H1 (cell line): ENCODE measurements around the gene MBD3. TPM values are rescaled to one million over a fixed set of nuclear protein-coding genes. Genes with fewer than 3 reads are reported as not detected.
A peak's percentile ranks its signal among the peaks of the same experiment; 100 is the strongest.

Experiments
- CTCF ChIA-PET: fragments of 300-600 bp; sonication (Branson Sonifier 250); formaldehyde crosslinking; loops from one replicate; lab custom pipeline; 2021; ENCODE audit not compliant: partially characterized antibody; lab: Charles Lee
- POLR2A ChIA-PET: fragments of 300-600 bp; sonication (Branson Sonifier 250); formaldehyde crosslinking; loops from one replicate; lab custom pipeline; 2021; ENCODE audit warnings: inconsistent platforms; ENCODE audit not compliant: partially characterized antibody; lab: Charles Lee
- DNase-seq, 2 experiments: peaks; one replicate each; pipeline versions ENCODE4 v3.0.0 to v3.0.0-alpha.2; 2010 to 2022; ENCODE audit warnings: low spot score in 2 of 2, low read depth in 1 of 2, mixed read lengths in 1 of 2
- FAIRE-seq: peaks from 2 replicates; lab custom pipeline; 2011; peaks lifted over from hg19 to GRCh38; lab: Jason Lieb, UNC
- H2AFZ ChIP-seq: 2 replicates; pipeline ENCODE4 v1.8.1; 2012; ENCODE audit warnings: low read length, inconsistent platforms
- H2AK5ac ChIP-seq: 2 replicates; pipeline ENCODE4 v1.6.1; 2013; ENCODE audit warnings: low read depth, low read length
- H2BK120ac ChIP-seq: replicated peaks from 2 replicates; pipeline ENCODE3; 2013; ENCODE audit warnings: low read depth, low read length, inconsistent platforms
- H2BK12ac ChIP-seq: 2 replicates; pipeline ENCODE4 v1.6.1; 2013; ENCODE audit warnings: low read depth, low read length
- H2BK15ac ChIP-seq: 2 replicates; pipeline ENCODE4 v1.6.1; 2013; ENCODE audit warnings: low read length
- H2BK20ac ChIP-seq: 2 replicates; pipeline ENCODE4 v1.6.1; 2013; ENCODE audit warnings: low read length
- H2BK5ac ChIP-seq: 2 replicates; pipeline ENCODE4 v1.6.1; 2013; ENCODE audit warnings: low read depth, low read length
- H3K14ac ChIP-seq: 2 replicates; pipeline ENCODE4 v1.6.1; 2013; ENCODE audit warnings: inconsistent platforms; ENCODE audit not compliant: insufficient read length
- H3K18ac ChIP-seq: 2 replicates; pipeline ENCODE4 v1.6.1; 2013; ENCODE audit warnings: low read length; ENCODE audit errors: extremely low read depth
- H3K23ac ChIP-seq: 2 replicates; pipeline ENCODE4 v1.6.1; 2013; ENCODE audit warnings: inconsistent platforms; ENCODE audit not compliant: insufficient read length
- H3K23me2 ChIP-seq: 2 replicates; pipeline ENCODE4 v1.6.1; 2013; ENCODE audit warnings: low read depth, low read length
- H3K27ac ChIP-seq: 2 replicates; pipeline ENCODE4 v1.6.1; 2011; ENCODE audit warnings: low read depth, low read length, inconsistent platforms
- H3K27me3 ChIP-seq, 4 experiments: replicated peaks in 1 of 4; 1 replicate in 1 of 4; 2 replicates in 3 of 4; pipeline versions ENCODE4 v1.6.1 to v1.8.1; 2011 to 2013; ENCODE audit warnings: low read length in 3 of 4, mild to moderate bottlenecking in 3 of 4, inconsistent platforms in 2 of 4, mixed read lengths in 2 of 4, moderate library complexity in 1 of 4; ENCODE audit not compliant: control insufficient read depth in 3 of 4, insufficient read depth in 3 of 4; ENCODE audit errors: extremely low read depth in 1 of 4
- H3K36me3 ChIP-seq, 4 experiments: 2 replicates each; pipeline versions ENCODE4 v1.6.1 to v1.8.1; 2011 to 2013; ENCODE audit warnings: mild to moderate bottlenecking in 4 of 4, low read length in 3 of 4, moderate library complexity in 2 of 4, control low read depth in 1 of 4, inconsistent platforms in 1 of 4; ENCODE audit not compliant: insufficient read depth in 4 of 4, control insufficient read depth in 2 of 4
- H3K4ac ChIP-seq: replicated peaks from 2 replicates; pipeline ENCODE3; 2013; ENCODE audit warnings: low read length, low read depth, mixed read lengths, inconsistent platforms; ENCODE audit not compliant: insufficient read length
- H3K4me1 ChIP-seq, 4 experiments: replicated peaks in 1 of 4; 1 replicate in 1 of 4; 2 replicates in 3 of 4; pipeline versions ENCODE4 v1.6.1 to v1.8.1; 2011 to 2013; ENCODE audit warnings: low read length in 3 of 4, inconsistent platforms in 2 of 4, mixed read lengths in 1 of 4; ENCODE audit not compliant: insufficient read depth in 4 of 4, control insufficient read depth in 3 of 4
- H3K4me2 ChIP-seq, 2 experiments: 2 replicates each; pipeline versions ENCODE4 v1.6.1 to v1.8.1; 2011 to 2013; ENCODE audit warnings: low read depth in 2 of 2, low read length in 2 of 2, control low read depth in 1 of 2, inconsistent platforms in 1 of 2, mild to moderate bottlenecking in 1 of 2; ENCODE audit not compliant: insufficient read depth in 1 of 2
- H3K4me3 ChIP-seq, 4 experiments: fragments of 200-600, 300-600 bp in 1 of 4; sonication (generic), shearing (Covaris generic), sonication (Bioruptor Twin) in 1 of 4; 2 replicates each; pipeline versions ENCODE4 v1.5.1 to v1.8.1; 2011 to 2016; ENCODE audit warnings: low read length in 4 of 4, low read depth in 3 of 4, control low read depth in 2 of 4, inconsistent platforms in 2 of 4, mild to moderate bottlenecking in 2 of 4, mixed read lengths in 1 of 4, moderate library complexity in 1 of 4; ENCODE audit not compliant: insufficient read depth in 2 of 4; ENCODE audit errors: extremely low read depth in 1 of 4
- H3K56ac ChIP-seq: replicated peaks from 2 replicates; pipeline ENCODE3; 2013; ENCODE audit warnings: low read depth, mild to moderate bottlenecking, mixed read lengths, low read length, inconsistent platforms; ENCODE audit not compliant: insufficient read length
- H3K79me1 ChIP-seq: 2 replicates; pipeline ENCODE4 v1.6.1; 2013; ENCODE audit warnings: low read depth, low read length, control low read depth
- H3K79me2 ChIP-seq, 2 experiments: 2 replicates each; pipeline versions ENCODE4 v1.6.1 to v1.8.1; 2012 to 2013; ENCODE audit warnings: low read length in 2 of 2, mild to moderate bottlenecking in 2 of 2, inconsistent platforms in 1 of 2; ENCODE audit not compliant: insufficient read depth in 2 of 2, control insufficient read depth in 1 of 2
- H3K9ac ChIP-seq, 4 experiments: replicated peaks in 1 of 4; 1 replicate in 1 of 4; 2 replicates in 3 of 4; pipeline versions ENCODE4 v1.6.1 to v1.8.1; 2011 to 2013; ENCODE audit warnings: low read depth in 3 of 4, low read length in 3 of 4, control low read depth in 2 of 4, mild to moderate bottlenecking in 2 of 4, moderate library complexity in 2 of 4, inconsistent platforms in 1 of 4; ENCODE audit errors: extremely low read depth in 1 of 4
- H3K9me3 ChIP-seq, 2 experiments: 2 replicates each; pipeline versions ENCODE4 v1.6.1 to v1.8.1; 2012 to 2013; ENCODE audit warnings: mild to moderate bottlenecking in 2 of 2, moderate library complexity in 2 of 2, control low read depth in 1 of 2, inconsistent platforms in 1 of 2, low read depth in 1 of 2, low read length in 1 of 2, mixed read lengths in 1 of 2; ENCODE audit not compliant: insufficient read depth in 2 of 2
- H4K20me1 ChIP-seq, 2 experiments: replicated peaks in 1 of 2; 2 replicates each; pipeline versions ENCODE3 to v1.8.1; 2011 to 2013; ENCODE audit warnings: inconsistent platforms in 2 of 2, low read length in 2 of 2, mild to moderate bottlenecking in 1 of 2; ENCODE audit not compliant: insufficient read depth in 2 of 2, control insufficient read depth in 1 of 2
- H4K5ac ChIP-seq: 2 replicates; pipeline ENCODE4 v1.6.1; 2013; ENCODE audit warnings: low read length, low read depth, mixed read lengths, inconsistent platforms; ENCODE audit not compliant: insufficient read length
- H4K8ac ChIP-seq: 2 replicates; pipeline ENCODE4 v1.8.0; 2013; ENCODE audit warnings: mild to moderate bottlenecking, moderate library complexity, low read length, inconsistent platforms; ENCODE audit not compliant: insufficient read depth; ENCODE audit errors: extremely low read depth
- H4K91ac ChIP-seq: replicated peaks from 2 replicates; pipeline ENCODE3; 2013; ENCODE audit warnings: low read length, mixed read lengths, inconsistent platforms; ENCODE audit not compliant: insufficient read length
- BACH1 ChIP-seq: IDR thresholded peaks from 2 replicates; pipeline ENCODE4 v1.6.1; 2012; ENCODE audit warnings: low read length, improper control_type of control experiment
- CTCF ChIP-seq, 3 experiments: IDR thresholded peaks; 1 replicate in 2 of 3; 2 replicates in 1 of 3; pipeline versions ENCODE4 v1.5.1 to v1.6.1; 2011; ENCODE audit warnings: low read length in 3 of 3, mild to moderate bottlenecking in 3 of 3, inconsistent platforms in 2 of 3, low read depth in 1 of 3, moderate library complexity in 1 of 3; ENCODE audit not compliant: insufficient read depth in 1 of 3; ENCODE audit errors: control extremely low read depth in 1 of 3
- EGR1 ChIP-seq: IDR thresholded peaks from 2 replicates; pipeline ENCODE4 v1.6.1; 2011; ENCODE audit warnings: low read depth, low read length, borderline replicate concordance
- HDAC2 ChIP-seq, 2 experiments: fragments of 300-600 bp in 1 of 2; sonication (generic) in 1 of 2; IDR thresholded peaks; 2 replicates each; pipeline ENCODE4 v1.6.1; 2011 to 2012; ENCODE audit warnings: low read depth in 2 of 2, low read length in 2 of 2, mild to moderate bottlenecking in 2 of 2, moderate library complexity in 2 of 2, borderline replicate concordance in 1 of 2, inconsistent platforms in 1 of 2
- POLR2A ChIP-seq, 2 experiments: IDR thresholded peaks; 1 replicate in 1 of 2; 2 replicates in 1 of 2; pipeline ENCODE4 v1.6.1; 2011; ENCODE audit warnings: low read depth in 2 of 2, low read length in 2 of 2, mild to moderate bottlenecking in 2 of 2; ENCODE audit errors: control extremely low read depth in 1 of 2
- SIN3A ChIP-seq, 2 experiments: IDR thresholded peaks in 1 of 2; conservative IDR thresholded peaks in 1 of 2; 2 replicates each; pipeline ENCODE4 v1.6.1; 2011 to 2012; ENCODE audit warnings: low read length in 2 of 2, improper control_type of control experiment in 1 of 2, low read depth in 1 of 2, mild to moderate bottlenecking in 1 of 2
- SP2 ChIP-seq: IDR thresholded peaks from 2 replicates; pipeline ENCODE4 v1.6.1; 2012; ENCODE audit warnings: mild to moderate bottlenecking, low read length, inconsistent platforms
- SRF ChIP-seq: IDR thresholded peaks from 2 replicates; pipeline ENCODE4 v1.6.1; 2011; ENCODE audit warnings: mild to moderate bottlenecking, low read depth, low read length, moderate library complexity
- TCF12 ChIP-seq: IDR thresholded peaks from 2 replicates; pipeline ENCODE4 v1.6.1; 2011; ENCODE audit warnings: low read depth, mild to moderate bottlenecking, low read length
- YY1 ChIP-seq: IDR thresholded peaks from 2 replicates; pipeline ENCODE4 v1.6.1; 2011; ENCODE audit warnings: low read depth, mild to moderate bottlenecking, low read length
- WGBS, 2 experiments: shearing (Covaris generic) in 1 of 2; methylation state at CpG; one replicate each; pipeline versions ENCODE4 v1.1.6 to v1.1.7; 2013 to 2015; ENCODE audit warnings: low lambda C conversion rate in 2 of 2, mixed read lengths in 2 of 2, inconsistent platforms in 1 of 2, low coverage in 1 of 2, missing lambda C conversion rate in 1 of 2; ENCODE audit not compliant: insufficient replicate concordance in 2 of 2, insufficient coverage in 1 of 2, insufficient read length in 1 of 2; ENCODE audit errors: extremely low coverage in 1 of 2, missing lambda C conversion rate in 1 of 2; 5-methylcytosine and 5-hydroxymethylcytosine counted together
- polyA plus RNA-seq, 7 experiments: library from polyadenylated mRNA; depleted of rRNA in 3 of 7; stranded (reverse) in 5 of 7; unstranded in 2 of 7; fragments of >200 nt in 5 of 7; fragments of 200-250 nt in 2 of 7; gene quantifications; 1 replicate in 5 of 7; 2 replicates in 1 of 7; 4 replicates in 1 of 7; pipeline versions ENCODE4 v1.2.1 to v1.2.3, GENCODE V29; 2011 to 2013; ENCODE audit warnings: missing spikeins in 2 of 7, mixed read lengths in 2 of 7
- total RNA-seq: library from RNA; stranded (reverse); fragmentation: NEBNext Ultra II Directional; extraction: Animal tissue kit (Norgen Biotek cat#: 25700); gene quantifications from 2 replicates; pipeline ENCODE4 v1.2.1, GENCODE V29; 2021

The MBD3 gene
- total and polyA plus RNA-seq, 2 of the 8 experiments (the other 6 are each of a cell fraction or from before 2014, with no cell fraction given), result 88.2 to 110 TPM

GRCh38 chr19:1624458-1624857 is 31.8 kb upstream of the MBD3 start:
- H2BK20ac ChIP-seq, result no peak overlapping the region
- POLR2A ChIA-PET, result interaction anchor here (0.6 to 2.0 kb wide), 5 partner anchors 12 to 26 kb away, joined by 3 to 11 read pairs (median 6); no protein-coding TSS in a partner anchor
- peaks cover 0 to 5% of the 10 kb centered on the region in 2 experiments; a peak in 1 of 4 replicates for H3K79me2 ChIP-seq
- no peak overlapping the region for H4K91ac ChIP-seq
- no peaks in the 10 kb centered on the region for H3K27me3 ChIP-seq
- no peak overlapping the region for H4K8ac ChIP-seq
- H3K79me1 ChIP-seq, result peaks cover 5% of the 10 kb centered on the region; the same call in 1 of the 2 replicates
- no peak overlapping the region for H3K4ac ChIP-seq
- H4K5ac ChIP-seq, result no peak overlapping the region
- CTCF ChIA-PET, result interaction anchor here (1.1 to 3.5 kb wide), 12 partner anchors 8 to 190 kb away, joined by 3 to 9 read pairs (median 5); no protein-coding TSS in a partner anchor
- no peak overlapping the region for H2BK12ac ChIP-seq
- H2AFZ ChIP-seq, result no peak overlapping the region
- H3K27ac ChIP-seq, result no peak overlapping the region
- H3K14ac ChIP-seq, result no peak overlapping the region
- no peaks in the 10 kb centered on the region for H3K9me3 ChIP-seq
- H4K20me1 ChIP-seq, result peaks cover 17 to 22% of the 10 kb centered on the region in 2 experiments
- H3K18ac ChIP-seq, result no peak overlapping the region
- no peak overlapping the region for H3K4me3 ChIP-seq
- no peak overlapping the region for H2BK5ac ChIP-seq
- H3K36me3 ChIP-seq, result peaks cover 7 to 54% (median 37%) of the 10 kb centered on the region in 4 experiments
- WGBS, 2 experiments, result 84% methylated on average over 23 of the region's 23 CpGs; no CpG with 5 or more reads in 1 of the 2 experiments
- H3K4me2 ChIP-seq, result no peak overlapping the region
- H2BK15ac ChIP-seq, result no peak overlapping the region
- no peak overlapping the region for H3K9ac ChIP-seq
- H3K4me1 ChIP-seq, result peaks cover 0 to 8% (median 4%) of the 10 kb centered on the region in 4 experiments; a peak in 3 of 7 replicates
- H2AK5ac ChIP-seq, result no peak overlapping the region
- FAIRE-seq, result peak; percentile 42
- H3K23ac ChIP-seq, result no peak overlapping the region
- DNase-seq, result peak; percentile 49 to 87
- H2BK120ac ChIP-seq, result no peak overlapping the region
- no peak overlapping the region for H3K56ac ChIP-seq
- no peaks in the 10 kb centered on the region for H3K23me2 ChIP-seq
- TF ChIP-seq TCF12 (no peak), EGR1 (peak; percentile 15; the same call in 1 of the 2 replicates), POLR2A (IDR thresholded peaks at IDR 0.05; ENCODE audit: control extremely low read depth in 1 of 2, low read depth in 2 of 2, low read length in 2 of 2) (no peak), YY1 (peak; percentile 97), SP2 (no peak), SRF (no peak), SIN3A (conservative IDR thresholded peaks at IDR 0.05 in 1 of 2, IDR thresholded peaks at IDR 0.05 in 1 of 2; ENCODE audit: low read depth in 1 of 2, low read length in 2 of 2) (0 out of 4 replicates have a peak, but pooled peaks of 1 of the 2 experiments have one; percentile 33), BACH1 (peak; percentile 29; the same call in 1 of the 2 replicates), HDAC2 (IDR thresholded peaks at IDR 0.05; ENCODE audit: borderline replicate concordance in 1 of 2, low read depth in 2 of 2, low read length in 2 of 2) (peak in 1 of 2 experiments; percentile 34; a peak in 1 of 4 replicates), CTCF (IDR thresholded peaks at IDR 0.05; ENCODE audit: control extremely low read depth in 1 of 3, insufficient read depth in 1 of 3, low read depth in 1 of 3, low read length in 3 of 3) (peak; percentile 89 to 96 (median 96))
